Measurements from ENCODE around the gene FYTTD1.

GRCh38 chr3:197746209-197746608, 3.5 kb upstream of the FYTTD1 start:
- TF ChIP-seq CTCF (conservative IDR thresholded peaks at IDR 0.05; ENCODE audit: low read length) (no peak), EZH2phosphoT487 (IDR thresholded peaks at IDR 0.05; ENCODE audit: borderline replicate concordance) (no peak)

All from Loucy (cell line).